Nephron (organoid): ENCODE results near the gene TBC1D16.
A peak's percentile ranks its signal among the peaks of the same experiment; 100 is the strongest.

ENCODE experiments used
- H3K27ac Mint-ChIP-seq, 3 experiments: 2 replicates each; pipeline ENCODE4 v1.8.0; 2020; ENCODE audit warnings: mixed read lengths in 3 of 3, mild to moderate bottlenecking in 2 of 3, moderate library complexity in 1 of 3
- H3K27me3 Mint-ChIP-seq: 2 replicates; pipeline ENCODE4 v1.8.0; 2021; ENCODE audit warnings: low read depth, mild to moderate bottlenecking, moderate library complexity, mixed read lengths
- H3K36me3 Mint-ChIP-seq: 2 replicates; pipeline ENCODE4 v1.8.0; 2020; ENCODE audit warnings: low read depth, mixed read lengths
- H3K4me1 Mint-ChIP-seq: 2 replicates; pipeline ENCODE4 v1.8.0; 2020; ENCODE audit warnings: mixed read lengths
- H3K4me3 Mint-ChIP-seq, 3 experiments: 2 replicates each; pipeline ENCODE4 v1.8.0; 2020; ENCODE audit warnings: mild to moderate bottlenecking in 3 of 3, mixed read lengths in 3 of 3, moderate library complexity in 2 of 3
- H3K9me3 Mint-ChIP-seq: 2 replicates; pipeline ENCODE4 v1.8.0; 2020; ENCODE audit warnings: mixed read lengths
- TF ChIP-seq, protein P1 (sequence below), 3 experiments: fragments of 200-600 bp; sonication (generic); IDR thresholded peaks; one replicate each; pipeline ENCODE4 v1.5.0; 2021; ENCODE audit warnings: antibody characterized with exemption in 3 of 3; ENCODE audit not compliant: unreplicated experiment in 3 of 3

The TBC1D16 gene

DNA sequence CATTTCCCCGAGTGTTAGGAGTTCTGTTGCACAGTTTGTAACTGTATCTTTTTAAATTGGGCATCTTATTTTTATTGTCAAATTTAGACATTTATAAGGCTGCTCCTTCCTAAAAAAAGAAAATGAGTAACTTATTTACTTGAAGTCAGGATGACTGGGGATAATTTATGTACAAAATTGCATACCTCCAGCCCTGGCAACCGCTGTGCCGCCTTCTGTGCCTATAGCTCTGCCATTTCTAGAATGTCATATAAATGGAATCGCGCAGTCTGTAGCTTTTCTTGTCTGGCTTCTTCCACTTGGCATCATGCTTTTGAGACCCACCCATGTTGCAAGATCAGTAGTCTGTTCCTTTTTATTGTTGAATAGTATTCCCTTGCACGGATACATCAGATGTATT lies 36.7 kb upstream of the TBC1D16 start:
- no peaks in the 10 kb centered on the region for H3K9me3 Mint-ChIP-seq
- TF ChIP-seq, protein P1, sequence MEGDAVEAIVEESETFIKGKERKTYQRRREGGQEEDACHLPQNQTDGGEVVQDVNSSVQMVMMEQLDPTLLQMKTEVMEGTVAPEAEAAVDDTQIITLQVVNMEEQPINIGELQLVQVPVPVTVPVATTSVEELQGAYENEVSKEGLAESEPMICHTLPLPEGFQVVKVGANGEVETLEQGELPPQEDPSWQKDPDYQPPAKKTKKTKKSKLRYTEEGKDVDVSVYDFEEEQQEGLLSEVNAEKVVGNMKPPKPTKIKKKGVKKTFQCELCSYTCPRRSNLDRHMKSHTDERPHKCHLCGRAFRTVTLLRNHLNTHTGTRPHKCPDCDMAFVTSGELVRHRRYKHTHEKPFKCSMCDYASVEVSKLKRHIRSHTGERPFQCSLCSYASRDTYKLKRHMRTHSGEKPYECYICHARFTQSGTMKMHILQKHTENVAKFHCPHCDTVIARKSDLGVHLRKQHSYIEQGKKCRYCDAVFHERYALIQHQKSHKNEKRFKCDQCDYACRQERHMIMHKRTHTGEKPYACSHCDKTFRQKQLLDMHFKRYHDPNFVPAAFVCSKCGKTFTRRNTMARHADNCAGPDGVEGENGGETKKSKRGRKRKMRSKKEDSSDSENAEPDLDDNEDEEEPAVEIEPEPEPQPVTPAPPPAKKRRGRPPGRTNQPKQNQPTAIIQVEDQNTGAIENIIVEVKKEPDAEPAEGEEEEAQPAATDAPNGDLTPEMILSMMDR (IDR thresholded peaks at IDR 0.05; ENCODE audit: unreplicated experiment in 3 of 3), result no peak
- peaks cover under 1% of the 10 kb centered on the region for H3K36me3 Mint-ChIP-seq

DNA sequence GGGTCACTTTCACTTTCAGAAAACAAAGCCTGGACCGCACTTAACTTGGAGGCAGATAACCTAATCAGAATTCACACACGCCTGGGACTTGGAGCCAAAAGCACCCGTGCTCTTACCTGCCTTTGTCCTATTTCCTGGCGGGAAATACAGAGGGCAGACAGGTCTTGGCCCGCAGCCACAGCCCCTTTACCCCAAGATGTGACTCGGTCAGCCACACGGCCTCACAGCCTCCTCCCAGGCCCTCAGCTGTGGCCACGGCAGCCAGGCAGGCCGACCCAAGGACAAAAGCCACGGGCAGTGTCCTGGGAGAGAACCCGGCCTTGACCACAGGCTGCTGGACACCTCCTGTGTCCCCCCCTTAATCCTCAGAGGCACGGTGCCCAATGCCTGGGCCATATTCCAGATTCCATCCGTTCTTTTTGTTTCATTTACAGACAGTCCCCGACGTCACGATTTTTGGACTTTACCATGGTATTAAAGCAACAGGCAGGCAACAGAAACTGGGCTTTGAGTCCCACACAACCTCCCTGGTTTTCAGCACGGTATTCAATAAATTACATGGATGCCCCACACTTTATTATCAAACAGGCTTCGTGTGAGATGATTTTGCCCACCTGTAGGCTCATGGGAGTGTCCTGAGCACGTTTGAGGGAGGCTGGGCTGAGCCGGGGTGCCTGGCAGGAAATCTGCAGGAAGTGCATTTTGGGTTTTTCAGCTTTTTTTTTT lies 35.6 kb upstream of the TBC1D16 start:
- Mint-ChIP-seq H3K4me1 (peaks cover 25% of the 10 kb centered on the region), H3K36me3 (peaks cover 5% of the 10 kb centered on the region), H3K27me3 (peaks cover 5% of the 10 kb centered on the region), H3K4me3 (no peak overlapping the region), H3K27ac (peak overlapping the region in 2 of 3 experiments; percentile 46 to 59), H3K9me3 (no peaks in the 10 kb centered on the region)
- TF ChIP-seq, protein P1 (IDR thresholded peaks at IDR 0.05; ENCODE audit: unreplicated experiment in 3 of 3), result no peak

More for the DNA sequence above, 36.7 kb upstream of the TBC1D16 start:
- Mint-ChIP-seq H3K4me3 (no peak overlapping the region), H3K4me1 (peaks cover 25% of the 10 kb centered on the region), H3K27ac (no peak overlapping the region), H3K27me3 (peaks cover 5% of the 10 kb centered on the region)

DNA sequence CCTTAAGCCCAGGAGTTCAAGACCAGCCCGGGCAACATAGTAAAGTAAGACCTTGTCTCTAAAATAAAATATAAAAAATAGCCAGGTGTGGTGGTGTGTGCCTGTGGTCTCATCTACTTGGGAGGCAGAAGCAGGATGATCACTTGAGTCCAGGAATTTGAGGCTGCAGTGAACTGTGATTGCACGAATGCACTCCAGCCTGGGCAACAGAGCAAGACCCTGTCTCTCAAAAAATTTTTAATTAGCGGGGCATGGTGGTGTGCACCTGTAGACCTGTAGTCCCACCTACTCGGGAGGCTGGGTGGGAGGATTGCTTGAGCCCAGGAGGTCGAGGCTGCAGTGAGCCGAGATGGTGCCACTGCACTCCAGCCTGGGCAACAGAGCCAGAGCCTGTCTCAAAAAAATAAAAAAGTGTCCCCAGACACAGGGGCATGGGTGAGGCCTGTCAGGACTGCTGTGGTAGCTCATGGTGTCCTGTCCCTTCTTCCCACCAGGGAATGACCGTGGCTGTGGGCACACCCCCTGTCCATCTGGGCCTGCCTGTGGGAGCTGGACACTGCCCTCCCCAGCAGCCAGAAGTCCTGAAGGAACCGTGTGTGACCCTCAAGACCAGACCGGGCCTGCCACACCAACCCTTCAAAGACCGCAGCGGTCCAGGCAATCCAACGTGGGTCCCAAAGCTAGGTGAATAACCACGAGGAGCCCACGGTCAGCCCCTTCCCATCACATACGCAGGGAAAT lies 34.9 kb upstream of the TBC1D16 start:
- Mint-ChIP-seq H3K36me3 (peaks cover 5% of the 10 kb centered on the region), H3K27ac (no peak overlapping the region), H3K9me3 (no peaks in the 10 kb centered on the region), H3K4me3 (no peak overlapping the region), H3K27me3 (peaks cover 5% of the 10 kb centered on the region), H3K4me1 (peaks cover 25% of the 10 kb centered on the region)
- TF ChIP-seq, protein P1 (IDR thresholded peaks at IDR 0.05; ENCODE audit: unreplicated experiment in 3 of 3), result no peak

- Mint-ChIP-seq H3K27ac (peak overlapping the region; percentile 65 to 90 (median 84)), H3K4me1 (peaks cover 25% of the 10 kb centered on the region), H3K36me3 (peaks cover 7% of the 10 kb centered on the region), H3K4me3 (peak overlapping the region in 1 of 3 experiments; percentile 64), H3K27me3 (peaks cover 5% of the 10 kb centered on the region), H3K9me3 (no peaks in the 10 kb centered on the region)
- TF ChIP-seq, protein P1 (IDR thresholded peaks at IDR 0.05; ENCODE audit: unreplicated experiment in 3 of 3), result no peak
These were observed 32.9 kb upstream of the TBC1D16 start for GRCh38 chr17:80068301-80069222.

GRCh38 chr17:80067393-80067986 lies 31.8 kb upstream of the TBC1D16 start:
- Mint-ChIP-seq H3K9me3 (no peaks in the 10 kb centered on the region), H3K27me3 (peaks cover 5% of the 10 kb centered on the region), H3K27ac (peak overlapping the region in 1 of 3 experiments; percentile 9), H3K36me3 (peaks cover 10% of the 10 kb centered on the region), H3K4me1 (peaks cover 25% of the 10 kb centered on the region), H3K4me3 (no peak overlapping the region)
- TF ChIP-seq, protein P1 (IDR thresholded peaks at IDR 0.05; ENCODE audit: unreplicated experiment in 3 of 3), result no peak
